ENCODE data around the gene IL11.

Gene IL11

DNA sequence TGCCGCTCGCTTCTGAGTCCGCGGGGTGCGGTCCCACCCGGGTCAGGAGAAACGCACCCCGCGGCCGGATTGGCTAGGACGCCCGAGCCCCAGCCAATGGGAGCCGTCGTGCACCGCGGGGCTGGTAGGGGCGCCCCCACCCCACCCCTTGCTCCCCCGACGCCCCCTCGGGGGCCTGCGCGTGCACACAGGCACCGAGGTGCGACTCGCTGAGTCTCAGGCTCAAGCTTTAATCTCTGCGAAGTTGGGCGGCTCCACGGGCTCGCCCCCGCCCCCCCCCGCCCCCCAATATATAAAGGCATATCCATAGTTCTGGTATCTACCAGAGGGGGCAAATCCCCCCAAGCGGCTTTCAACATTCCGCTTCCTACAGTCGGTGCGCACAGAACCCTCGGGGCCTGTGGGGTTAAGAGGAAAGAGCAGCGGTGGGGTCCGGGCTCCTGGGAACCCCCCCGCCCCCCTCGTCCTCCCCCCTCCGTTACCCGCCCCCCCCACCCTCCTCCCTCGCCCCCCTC, 15.5 kb downstream of the IL11 start, which contains the start of gene COX6B2:
TSS of gene COX6B2 (minus strand) at position 22 of the 515 bp plus-strand sequence. CDS start 198 bp downstream, outside the sequence.
- peak within 1 kb of the TSS; percentile 28; the same call in 1 of the 2 replicates for H3K4me3 ChIP-seq (ENCODE audit: low read depth, low read length)
- no peak for DNase-seq (ENCODE audit: low read depth)
- TF ChIP-seq, protein P1, sequence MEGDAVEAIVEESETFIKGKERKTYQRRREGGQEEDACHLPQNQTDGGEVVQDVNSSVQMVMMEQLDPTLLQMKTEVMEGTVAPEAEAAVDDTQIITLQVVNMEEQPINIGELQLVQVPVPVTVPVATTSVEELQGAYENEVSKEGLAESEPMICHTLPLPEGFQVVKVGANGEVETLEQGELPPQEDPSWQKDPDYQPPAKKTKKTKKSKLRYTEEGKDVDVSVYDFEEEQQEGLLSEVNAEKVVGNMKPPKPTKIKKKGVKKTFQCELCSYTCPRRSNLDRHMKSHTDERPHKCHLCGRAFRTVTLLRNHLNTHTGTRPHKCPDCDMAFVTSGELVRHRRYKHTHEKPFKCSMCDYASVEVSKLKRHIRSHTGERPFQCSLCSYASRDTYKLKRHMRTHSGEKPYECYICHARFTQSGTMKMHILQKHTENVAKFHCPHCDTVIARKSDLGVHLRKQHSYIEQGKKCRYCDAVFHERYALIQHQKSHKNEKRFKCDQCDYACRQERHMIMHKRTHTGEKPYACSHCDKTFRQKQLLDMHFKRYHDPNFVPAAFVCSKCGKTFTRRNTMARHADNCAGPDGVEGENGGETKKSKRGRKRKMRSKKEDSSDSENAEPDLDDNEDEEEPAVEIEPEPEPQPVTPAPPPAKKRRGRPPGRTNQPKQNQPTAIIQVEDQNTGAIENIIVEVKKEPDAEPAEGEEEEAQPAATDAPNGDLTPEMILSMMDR (IDR thresholded peaks at IDR 0.05; ENCODE audit: insufficient read depth, low read depth, low read length, missing control alignments) = no peak

DNA sequence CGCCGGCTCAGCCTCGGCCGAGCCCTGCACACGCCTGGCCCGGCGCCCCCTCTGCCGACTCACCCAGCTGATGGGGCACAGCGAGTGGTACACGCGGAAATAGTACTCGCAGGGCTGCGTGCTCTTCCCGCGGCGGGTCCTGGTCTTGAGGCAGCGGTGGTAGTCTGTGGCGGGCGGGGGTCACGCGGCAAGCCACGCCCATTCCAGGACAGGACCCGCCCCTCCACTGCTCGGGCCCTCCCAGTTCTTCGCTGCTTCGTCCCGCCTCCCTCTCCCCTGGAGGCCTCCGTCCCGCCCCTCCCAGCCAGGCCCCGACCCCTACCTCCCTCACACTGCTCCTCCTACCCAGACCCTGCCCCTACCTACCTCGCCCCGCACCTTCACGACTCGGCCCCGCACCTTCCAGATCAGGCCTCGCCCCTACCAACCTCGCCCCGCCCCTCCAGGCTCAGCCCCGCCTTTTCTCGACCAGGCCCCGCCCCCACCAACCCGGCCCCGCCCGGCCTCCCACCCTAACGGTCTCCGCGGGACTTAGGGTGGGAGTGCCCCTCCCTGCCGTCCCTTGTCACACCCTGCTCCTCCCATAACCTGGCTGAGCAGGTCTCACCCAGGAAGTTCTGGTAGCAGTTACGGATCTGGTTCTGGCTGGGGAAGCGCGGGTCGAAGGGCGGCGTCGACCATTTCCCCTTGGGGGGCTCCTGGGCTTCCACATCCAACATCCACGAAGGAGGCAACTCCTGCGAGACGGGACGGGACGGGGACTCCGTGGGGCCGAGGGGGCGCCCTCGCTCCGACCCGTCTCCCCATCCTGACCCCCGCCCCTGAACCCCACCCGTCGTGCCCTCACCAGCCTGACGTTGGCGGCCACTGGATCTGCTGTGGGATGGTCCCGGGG, 16.2 kb downstream of the IL11 start:
- peak overlapping the region; percentile 28; the same call in 1 of the 2 replicates for H3K4me3 ChIP-seq (ENCODE audit: low read depth, low read length)
- DNase-seq (ENCODE audit: low read depth) = peak; percentile 58
- TF ChIP-seq, protein P1 (IDR thresholded peaks at IDR 0.05; ENCODE audit: insufficient read depth, low read depth, low read length, missing control alignments) = no peak

- no peak for DNase-seq (ENCODE audit: low read depth)
- no peak overlapping the region for H3K4me3 ChIP-seq (ENCODE audit: low read depth, low read length)
These were observed 16.9 kb downstream of the IL11 start for GRCh38 chr19:55353356-55353802.

GRCh38 chr19:55352549-55353145, 17.6 kb downstream of the IL11 start:
- no peak overlapping the region for H3K4me3 ChIP-seq (ENCODE audit: low read depth, low read length)
- no peak for DNase-seq (ENCODE audit: low read depth)
- TF ChIP-seq, protein P1 (IDR thresholded peaks at IDR 0.05; ENCODE audit: insufficient read depth, low read depth, low read length, missing control alignments) = no peak

More at GRCh38 chr19:55353356-55353802, 16.9 kb downstream of the IL11 start:
- TF ChIP-seq, protein P1 (IDR thresholded peaks at IDR 0.05; ENCODE audit: insufficient read depth, low read depth, low read length, missing control alignments) = no peak

DNA sequence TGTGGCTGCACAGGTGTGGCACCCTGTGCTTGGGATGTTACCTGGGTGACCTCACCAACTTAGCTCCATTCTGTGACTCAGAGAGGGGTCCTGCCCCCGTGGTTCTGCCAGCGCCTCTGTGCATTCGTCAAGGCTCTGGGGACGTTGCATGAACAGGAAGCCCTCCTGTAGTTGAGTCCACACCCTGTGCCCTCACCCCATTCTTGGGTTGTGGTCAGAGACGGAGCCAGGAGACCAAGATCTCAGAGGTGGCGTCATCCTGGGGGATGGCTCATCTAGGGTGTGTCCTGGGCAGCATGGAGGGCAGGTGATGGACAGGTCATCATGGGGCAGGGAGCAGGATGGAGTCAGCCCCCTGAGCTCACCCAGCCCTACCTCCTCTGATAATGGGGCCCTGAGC, 18.2 kb downstream of the IL11 start:
- no peak overlapping the region for H3K4me3 ChIP-seq (ENCODE audit: low read depth, low read length)
- TF ChIP-seq, protein P1 (IDR thresholded peaks at IDR 0.05; ENCODE audit: insufficient read depth, low read depth, low read length, missing control alignments) = no peak
- DNase-seq (ENCODE audit: low read depth) = no peak

DNA sequence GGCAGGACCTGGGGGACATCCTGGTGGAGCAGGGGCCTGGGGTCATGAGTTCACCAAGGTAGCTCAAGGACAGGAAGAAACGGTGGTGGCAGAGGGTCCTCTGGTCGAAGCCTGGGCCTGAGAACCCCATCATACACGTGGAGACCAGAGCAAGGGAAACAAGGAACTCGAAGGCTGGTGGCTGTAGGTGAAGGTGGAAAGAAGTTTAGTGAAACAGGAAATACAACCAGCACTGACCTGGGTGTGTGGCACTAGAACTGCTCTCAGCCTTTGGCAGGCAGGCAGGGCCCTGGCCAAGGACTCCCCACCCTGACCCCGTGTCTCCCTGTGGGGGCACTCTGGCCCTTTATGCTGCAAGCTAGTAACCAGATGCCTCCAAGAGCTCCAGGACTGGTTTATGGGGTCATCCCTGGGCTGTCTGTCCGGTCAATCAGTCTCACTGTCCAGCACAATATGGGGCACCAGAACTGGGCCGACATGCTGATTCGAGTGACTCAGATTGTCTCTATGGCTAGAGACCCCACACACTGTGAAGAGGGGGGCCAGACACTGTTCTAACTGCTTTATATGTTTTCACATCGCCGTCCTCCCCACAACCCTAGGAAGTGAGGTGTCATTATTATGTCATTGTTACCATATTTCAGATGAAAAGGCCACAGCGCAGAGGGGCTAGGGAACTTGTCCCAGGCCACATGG, 19.5 kb downstream of the IL11 start:
- TF ChIP-seq, protein P1 (IDR thresholded peaks at IDR 0.05; ENCODE audit: insufficient read depth, low read depth, low read length, missing control alignments) = no peak
- no peak for DNase-seq (ENCODE audit: low read depth)

More for the DNA sequence above, 19.5 kb downstream of the IL11 start:
- H3K4me3 ChIP-seq (ENCODE audit: low read depth, low read length) = no peak overlapping the region

Measured in GM12865 (cell line).